Hepatocyte (in vitro differentiated cells): ENCODE measurements around the gene WRNIP1. TPM values are rescaled to one million over a fixed set of nuclear protein-coding genes. Genes with fewer than 3 reads are reported as not detected.

Experiments used
- DNase-seq: peaks from one replicate; pipeline ENCODE4 v3.0.0-alpha.2; 2016; ENCODE audit warnings: low spot score
- H2AFZ ChIP-seq: fragments of 200-600 bp; sonication (generic); 2 replicates; pipeline ENCODE4 v1.6.0; 2016; ENCODE audit warnings: antibody characterized with exemption, mild to moderate bottlenecking
- H3K27ac ChIP-seq: fragments of 200-600 bp; sonication (generic); 2 replicates; pipeline ENCODE4 v1.5.1; 2016; ENCODE audit warnings: mild to moderate bottlenecking
- H3K27me3 ChIP-seq: fragments of 200-600 bp; sonication (generic); 2 replicates; pipeline ENCODE4 v1.6.1; 2016
- H3K36me3 ChIP-seq: fragments of 200-600 bp; sonication (generic); replicated peaks from 2 replicates; pipeline ENCODE4 v1.5.1; 2016; ENCODE audit warnings: low read depth; ENCODE audit not compliant: insufficient read depth
- H3K4me1 ChIP-seq: fragments of 200-600 bp; sonication (generic); 2 replicates; pipeline ENCODE4 v1.5.1; 2016; ENCODE audit warnings: mild to moderate bottlenecking, moderate library complexity; ENCODE audit not compliant: insufficient read depth
- H3K4me2 ChIP-seq: fragments of 200-600 bp; sonication (generic); 2 replicates; pipeline ENCODE4 v1.6.0; 2016
- H3K4me3 ChIP-seq: fragments of 200-600 bp; sonication (generic); 2 replicates; pipeline ENCODE4 v1.5.1; 2016; ENCODE audit warnings: mild to moderate bottlenecking
- H3K79me2 ChIP-seq: fragments of 200-600 bp; sonication (generic); 2 replicates; pipeline ENCODE4 v1.6.0; 2017; ENCODE audit warnings: mild to moderate bottlenecking
- H3K9me2 ChIP-seq: fragments of 200-600 bp; sonication (generic); replicated peaks from 2 replicates; pipeline ENCODE4 v1.6.0; 2017; ENCODE audit warnings: mild to moderate bottlenecking; ENCODE audit not compliant: insufficient read depth
- H3K9me3 ChIP-seq: fragments of 200-600 bp; sonication (generic); 2 replicates; pipeline ENCODE4 v1.5.1; 2016; ENCODE audit warnings: low read depth, mild to moderate bottlenecking
- H4K20me1 ChIP-seq: fragments of 200-600 bp; sonication (generic); 2 replicates; pipeline ENCODE4 v1.6.0; 2016; ENCODE audit warnings: mild to moderate bottlenecking; ENCODE audit not compliant: insufficient read depth, poor library complexity, severe bottlenecking
- CTCF ChIP-seq: fragments of 200-600 bp; sonication (generic); IDR thresholded peaks from 2 replicates; pipeline ENCODE4 v1.5.1; 2016; ENCODE audit warnings: antibody characterized with exemption, mild to moderate bottlenecking; ENCODE audit not compliant: poor library complexity
- EZH2 ChIP-seq: fragments of 200-600 bp; sonication (generic); IDR thresholded peaks from 2 replicates; pipeline ENCODE4 v1.6.1; 2016; ENCODE audit warnings: antibody characterized with exemption, mild to moderate bottlenecking, borderline replicate concordance
- EZH2phosphoT487 ChIP-seq: fragments of 200-600 bp; sonication (generic); IDR thresholded peaks from one replicate; pipeline ENCODE4 v1.6.1; 2018; ENCODE audit warnings: antibody characterized with exemption, mild to moderate bottlenecking, low read depth, moderate library complexity; ENCODE audit not compliant: unreplicated experiment, severe bottlenecking
- WGBS: methylation state at CpG from one replicate; pipeline ENCODE4 v1.1.6; 2016; ENCODE audit warnings: low lambda C conversion rate; ENCODE audit errors: missing lambda C conversion rate; 5-methylcytosine and 5-hydroxymethylcytosine counted together
- polyA plus RNA-seq: library from polyadenylated mRNA; unstranded; fragments of >200 nt; fragmentation: Nextera tagmentation; extraction: Ambion mirVana; gene quantifications from 2 replicates; pipeline ENCODE4 v1.2.1, GENCODE V29; 2016
- total RNA-seq: library from RNA; depleted of rRNA; stranded (reverse); fragments of >200 nt; gene quantifications from 2 replicates; pipeline ENCODE4 v1.2.3, GENCODE V29; 2014

The WRNIP1 gene
- total and polyA plus RNA-seq, 2 experiments from 2014 or later: 47.6 to 54.6 TPM

GRCh38 chr6:2819115-2819514 is 53.9 kb downstream of the WRNIP1 start:
- TF ChIP-seq CTCF (no peak), EZH2 (no peak), EZH2phosphoT487 (no peak)
- Histone ChIP-seq H3K27ac (peak overlapping the region; percentile 47), H3K36me3 (no peaks in the 10 kb centered on the region), H3K9me3 (peaks cover 3% of the 10 kb centered on the region), H3K4me3 (no peak overlapping the region), H3K4me1 (peaks cover 16% of the 10 kb centered on the region), H3K27me3 (no peaks in the 10 kb centered on the region), H3K9me2 (no peaks in the 10 kb centered on the region), H2AFZ (no peak overlapping the region), H3K4me2 (no peak overlapping the region), H3K79me2 (no peaks in the 10 kb centered on the region), H4K20me1 (no peaks in the 10 kb centered on the region)
- no peak for DNase-seq
- 95% methylated on average over 5 of the region's 5 CpGs for WGBS

- Histone ChIP-seq H3K9me3 (peaks cover 3% of the 10 kb centered on the region), H3K27me3 (no peaks in the 10 kb centered on the region), H3K27ac (no peak overlapping the region), H2AFZ (no peak overlapping the region), H3K9me2 (no peaks in the 10 kb centered on the region), H3K4me3 (no peak overlapping the region), H3K4me1 (peaks cover 16% of the 10 kb centered on the region), H4K20me1 (no peaks in the 10 kb centered on the region), H3K79me2 (no peaks in the 10 kb centered on the region), H3K4me2 (no peak overlapping the region), H3K36me3 (no peaks in the 10 kb centered on the region)
- WGBS: 86% methylated on average over 7 of the region's 7 CpGs
- no peak for DNase-seq
- no peak for TF ChIP-seq CTCF
- no peak for TF ChIP-seq EZH2
- no peak for TF ChIP-seq EZH2phosphoT487
Observed at GRCh38 chr6:2819978-2820377, 54.8 kb downstream of the WRNIP1 start.

- Histone ChIP-seq H3K9me3 (peaks cover 3% of the 10 kb centered on the region), H3K4me1 (peaks cover 16% of the 10 kb centered on the region), H3K27ac (no peak overlapping the region), H2AFZ (no peak overlapping the region), H4K20me1 (no peaks in the 10 kb centered on the region), H3K36me3 (no peaks in the 10 kb centered on the region), H3K9me2 (no peaks in the 10 kb centered on the region), H3K4me3 (no peak overlapping the region), H3K79me2 (no peaks in the 10 kb centered on the region), H3K27me3 (no peaks in the 10 kb centered on the region), H3K4me2 (no peak overlapping the region)
- 96% methylated on average over 2 of the region's 2 CpGs for WGBS
- no peak for TF ChIP-seq CTCF
- TF ChIP-seq EZH2: no peak
- no peak for TF ChIP-seq EZH2phosphoT487
- DNase-seq: no peak
Observed at GRCh38 chr6:2820415-2820814, 55.2 kb downstream of the WRNIP1 start.

GRCh38 chr6:2821554-2821953 is 56.4 kb downstream of the WRNIP1 start:
- no peak overlapping the region for H3K4me2 ChIP-seq
- DNase-seq: no peak
- no peaks in the 10 kb centered on the region for H4K20me1 ChIP-seq
- no peaks in the 10 kb centered on the region for H3K79me2 ChIP-seq
- H3K4me1 ChIP-seq: peaks cover 16% of the 10 kb centered on the region
- H3K27me3 ChIP-seq: no peaks in the 10 kb centered on the region
- H3K36me3 ChIP-seq: no peaks in the 10 kb centered on the region
- TF ChIP-seq EZH2 (no peak), EZH2phosphoT487 (no peak), CTCF (no peak)
- H3K9me3 ChIP-seq: no peaks in the 10 kb centered on the region
- no peak overlapping the region for H2AFZ ChIP-seq
- H3K9me2 ChIP-seq: no peaks in the 10 kb centered on the region
- no peak overlapping the region for H3K27ac ChIP-seq
- 97% methylated on average over 3 of the region's 3 CpGs for WGBS
- no peak overlapping the region for H3K4me3 ChIP-seq
